Activated naive CD8-positive, alpha-beta T cell (primary cell): ENCODE results near the gene HLA-F.

Experiments
- H3K27ac Mint-ChIP-seq: one replicate; pipeline ENCODE4 v1.8.0; 2021; ENCODE audit warnings: mixed read lengths
- H3K27me3 Mint-ChIP-seq: one replicate; pipeline ENCODE4 v1.8.0; 2021; ENCODE audit warnings: mixed read lengths
- H3K36me3 Mint-ChIP-seq: one replicate; pipeline ENCODE4 v1.8.0; 2021; ENCODE audit warnings: mixed read lengths
- H3K4me1 Mint-ChIP-seq: one replicate; pipeline ENCODE4 v1.8.0; 2021; ENCODE audit warnings: low read depth, mixed read lengths
- H3K4me3 Mint-ChIP-seq: one replicate; pipeline ENCODE4 v1.8.0; 2021; ENCODE audit warnings: mild to moderate bottlenecking, mixed read lengths
- H3K9me3 Mint-ChIP-seq: one replicate; pipeline ENCODE4 v1.8.0; 2021; ENCODE audit warnings: low read depth, mixed read lengths

Gene HLA-F

DNA sequence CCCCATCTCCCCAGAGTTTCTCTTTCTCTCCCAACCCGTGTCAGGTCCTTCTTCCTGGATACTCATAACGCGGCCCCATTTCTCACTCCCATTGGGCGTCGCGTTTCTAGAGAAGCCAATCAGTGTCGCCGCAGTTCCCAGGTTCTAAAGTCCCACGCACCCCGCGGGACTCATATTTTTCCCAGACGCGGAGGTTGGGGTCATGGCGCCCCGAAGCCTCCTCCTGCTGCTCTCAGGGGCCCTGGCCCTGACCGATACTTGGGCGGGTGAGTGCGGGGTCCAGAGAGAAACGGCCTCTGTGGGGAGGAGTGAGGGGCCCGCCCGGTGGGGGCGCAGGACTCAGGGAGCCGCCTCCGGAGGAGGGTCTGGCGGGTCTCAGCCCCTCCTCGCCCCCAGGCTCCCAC lies at the start of gene HLA-F:
Gene HLA-F, plus strand, starts transcription at position 173 of the 404 bp plus-strand sequence. Its CDS starts 30 bp downstream, at position 203.
- H3K36me3 Mint-ChIP-seq: peaks cover 25% of the 10 kb centered on the region

DNA sequence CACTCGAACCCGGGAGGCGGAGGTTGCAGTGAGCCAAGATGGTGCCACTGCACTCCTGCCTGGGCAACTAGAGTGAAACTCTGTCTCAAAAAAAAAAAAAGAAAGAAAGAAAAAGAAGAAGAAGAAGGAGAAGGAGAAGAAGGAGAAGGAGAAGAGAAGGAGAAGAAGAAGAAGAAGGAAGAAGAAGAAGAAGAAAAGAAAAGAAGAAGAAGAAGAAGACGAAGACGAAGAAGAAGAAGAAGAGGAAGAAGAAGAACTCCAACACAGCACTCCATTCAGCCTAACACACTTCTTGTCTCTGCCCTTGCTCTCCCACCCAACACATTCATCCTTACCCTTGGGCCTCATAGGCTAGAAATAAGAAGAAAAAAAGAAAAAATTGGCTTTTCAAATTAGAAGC lies 49.2 kb upstream of the HLA-F start:
- H3K9me3 Mint-ChIP-seq: no peaks in the 10 kb centered on the region
- H3K4me1 Mint-ChIP-seq: peaks cover 2% of the 10 kb centered on the region
- peaks cover 12% of the 10 kb centered on the region for H3K27me3 Mint-ChIP-seq
- no peak overlapping the region for H3K4me3 Mint-ChIP-seq
- no peak overlapping the region for H3K27ac Mint-ChIP-seq
- no peaks in the 10 kb centered on the region for H3K36me3 Mint-ChIP-seq

More for the DNA sequence above, at the start of gene HLA-F:
- H3K4me1 Mint-ChIP-seq: peaks cover 56% of the 10 kb centered on the region
- peak within 1 kb of the TSS; percentile 95 for H3K27ac Mint-ChIP-seq
- no peaks in the 10 kb centered on the region for H3K27me3 Mint-ChIP-seq
- H3K9me3 Mint-ChIP-seq: no peaks in the 10 kb centered on the region
- peak within 1 kb of the TSS; percentile 94 for H3K4me3 Mint-ChIP-seq

DNA sequence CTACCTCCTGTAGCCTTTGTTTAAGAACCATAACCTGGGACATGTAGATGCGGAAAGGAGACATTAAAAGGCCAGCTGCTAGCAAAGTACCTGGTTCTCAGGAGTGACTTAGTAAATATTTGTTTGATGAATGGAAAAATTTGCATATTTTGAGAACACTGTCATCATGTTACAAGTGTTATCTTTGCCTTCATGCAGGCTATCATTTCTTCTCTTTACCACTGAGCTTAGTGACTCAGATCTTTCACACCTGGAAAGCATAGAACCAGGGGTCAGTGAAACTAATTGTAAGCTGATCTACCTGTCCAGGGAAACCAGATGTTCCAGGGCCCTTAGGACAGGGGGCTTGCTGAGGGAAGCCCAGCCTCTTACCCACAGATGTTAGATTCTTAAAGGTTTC lies 47.7 kb upstream of the HLA-F start:
- Mint-ChIP-seq H3K9me3 (no peaks in the 10 kb centered on the region), H3K36me3 (no peaks in the 10 kb centered on the region), H3K4me1 (peaks cover 2% of the 10 kb centered on the region), H3K4me3 (no peak overlapping the region), H3K27me3 (peaks cover 9% of the 10 kb centered on the region), H3K27ac (no peak overlapping the region)

DNA sequence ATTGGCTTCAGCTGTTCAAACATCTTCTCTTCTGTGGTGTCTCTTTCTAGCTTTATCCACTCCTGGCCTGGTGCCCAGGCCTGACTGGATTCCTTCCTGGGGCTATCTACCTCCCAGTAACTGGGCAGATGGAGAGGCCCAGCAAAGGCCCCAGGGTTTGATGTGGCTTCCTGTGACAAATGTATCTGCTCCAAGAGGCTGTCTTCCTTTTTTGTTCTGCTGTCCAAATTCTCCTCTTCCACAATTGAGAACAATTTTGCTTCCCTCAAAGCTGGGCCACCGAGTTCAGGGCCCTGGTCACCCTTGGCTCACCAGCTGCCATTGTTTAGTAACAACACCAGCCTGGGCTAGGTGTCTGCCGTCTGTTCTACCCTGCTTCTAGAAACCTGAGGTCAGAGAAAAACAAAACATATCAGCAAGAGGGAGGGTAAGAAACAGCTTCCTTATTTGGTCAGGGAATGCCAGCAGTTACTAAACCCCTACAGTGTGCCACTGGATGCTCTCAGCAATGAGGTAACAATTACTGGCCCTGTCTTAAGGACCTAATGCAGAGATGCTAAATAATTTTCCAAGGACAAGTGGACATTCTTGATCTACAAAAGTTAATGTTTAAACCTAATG lies 46.1 kb upstream of the HLA-F start:
- Mint-ChIP-seq H3K4me3 (no peak overlapping the region), H3K27me3 (no peaks in the 10 kb centered on the region), H3K4me1 (peaks cover 2% of the 10 kb centered on the region), H3K27ac (no peak overlapping the region), H3K9me3 (no peaks in the 10 kb centered on the region), H3K36me3 (no peaks in the 10 kb centered on the region)

GRCh38 chr6:29678114-29678513 lies 45.1 kb upstream of the HLA-F start:
- no peaks in the 10 kb centered on the region for H3K27me3 Mint-ChIP-seq
- H3K9me3 Mint-ChIP-seq: no peaks in the 10 kb centered on the region
- no peaks in the 10 kb centered on the region for H3K36me3 Mint-ChIP-seq
- H3K27ac Mint-ChIP-seq: no peak overlapping the region
- H3K4me3 Mint-ChIP-seq: no peak overlapping the region
- H3K4me1 Mint-ChIP-seq: peaks cover 2% of the 10 kb centered on the region

GRCh38 chr6:29679962-29680361 lies 43.3 kb upstream of the HLA-F start:
- Mint-ChIP-seq H3K4me1 (peaks cover 2% of the 10 kb centered on the region), H3K27me3 (no peaks in the 10 kb centered on the region), H3K9me3 (no peaks in the 10 kb centered on the region), H3K36me3 (no peaks in the 10 kb centered on the region), H3K4me3 (no peak overlapping the region), H3K27ac (no peak overlapping the region)

GRCh38 chr6:29680416-29680815 lies 42.8 kb upstream of the HLA-F start:
- no peaks in the 10 kb centered on the region for H3K27me3 Mint-ChIP-seq
- H3K27ac Mint-ChIP-seq: no peak overlapping the region
- H3K36me3 Mint-ChIP-seq: no peaks in the 10 kb centered on the region
- H3K9me3 Mint-ChIP-seq: no peaks in the 10 kb centered on the region
- peaks cover 2% of the 10 kb centered on the region for H3K4me1 Mint-ChIP-seq
- no peak overlapping the region for H3K4me3 Mint-ChIP-seq

DNA sequence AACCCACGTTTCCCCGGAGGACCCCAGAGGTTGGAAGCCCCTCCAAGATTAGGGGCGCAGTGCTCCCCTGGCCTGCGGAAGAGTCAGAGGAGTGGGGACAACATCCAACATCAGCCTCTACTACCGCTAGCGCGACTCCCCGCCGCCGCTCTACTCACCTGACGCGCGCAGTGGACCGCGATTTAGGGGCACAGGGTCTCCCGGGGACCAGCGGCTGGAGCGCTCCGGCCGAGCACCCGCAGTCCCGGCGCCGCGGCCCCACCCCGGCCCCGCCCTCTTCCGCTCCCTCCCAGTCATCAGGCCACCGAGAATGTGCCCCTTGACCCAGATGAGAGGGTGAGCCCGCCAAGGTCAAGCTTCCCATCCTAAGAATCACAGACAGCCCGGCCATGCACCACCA lies 42.3 kb upstream of the HLA-F start, which contains the start of gene ZFP57:
Gene ZFP57, minus strand, starts transcription at position 249 of the 400 bp plus-strand sequence. CDS start 4,149 bp downstream, outside the sequence.
- no peak within 1 kb of the TSS for H3K4me3 Mint-ChIP-seq

GRCh38 chr6:29681811-29682210 lies 41.4 kb upstream of the HLA-F start:
- H3K27me3 Mint-ChIP-seq: no peaks in the 10 kb centered on the region
- no peak overlapping the region for H3K4me3 Mint-ChIP-seq
- peaks cover 2% of the 10 kb centered on the region for H3K4me1 Mint-ChIP-seq
- no peaks in the 10 kb centered on the region for H3K36me3 Mint-ChIP-seq
- H3K27ac Mint-ChIP-seq: no peak overlapping the region
- no peaks in the 10 kb centered on the region for H3K9me3 Mint-ChIP-seq

More for the DNA sequence above, 42.3 kb upstream of the HLA-F start, which contains the start of gene ZFP57:
- H3K4me1 Mint-ChIP-seq: peaks cover 2% of the 10 kb centered on the region
- H3K27ac Mint-ChIP-seq: no peak within 1 kb of the TSS
- H3K27me3 Mint-ChIP-seq: no peaks in the 10 kb centered on the region
- no peaks in the 10 kb centered on the region for H3K9me3 Mint-ChIP-seq
- H3K36me3 Mint-ChIP-seq: no peaks in the 10 kb centered on the region

DNA sequence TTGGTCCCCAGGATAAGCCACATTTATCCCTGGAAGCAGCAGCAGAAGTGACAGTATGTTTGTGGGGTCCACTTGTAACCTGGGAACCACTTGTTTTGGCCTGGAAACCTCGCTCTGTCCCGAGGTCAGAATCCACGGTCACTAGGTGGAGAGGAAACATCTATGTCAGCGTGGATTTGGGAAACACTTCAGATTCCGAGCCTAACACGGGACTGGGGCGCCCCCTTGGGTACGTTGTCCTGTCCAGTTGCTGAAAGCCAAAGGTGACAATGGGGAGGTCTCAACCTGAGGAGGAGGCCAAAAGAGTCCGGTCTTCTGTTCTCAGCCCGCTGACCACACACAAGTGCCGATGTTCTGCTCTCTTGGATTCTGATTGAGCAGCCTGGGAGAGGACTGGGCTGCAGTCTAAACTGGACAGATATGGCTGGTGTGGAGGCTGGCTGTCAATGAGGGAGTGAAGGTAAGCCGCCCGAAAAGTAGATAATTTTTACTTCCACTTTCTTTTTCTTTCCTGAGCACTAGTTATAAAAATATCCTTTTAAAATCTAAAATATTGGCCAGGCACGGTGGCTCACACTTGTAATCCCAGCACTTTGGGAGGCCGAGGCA lies 37.4 kb upstream of the HLA-F start:
- Mint-ChIP-seq H3K4me3 (no peak overlapping the region), H3K4me1 (no peaks in the 10 kb centered on the region), H3K9me3 (no peaks in the 10 kb centered on the region)

GRCh38 chr6:29694637-29695036 lies 28.6 kb upstream of the HLA-F start:
- peaks cover 8% of the 10 kb centered on the region for H3K9me3 Mint-ChIP-seq
- H3K27ac Mint-ChIP-seq: no peak overlapping the region
- H3K4me3 Mint-ChIP-seq: no peak overlapping the region
- no peaks in the 10 kb centered on the region for H3K4me1 Mint-ChIP-seq
- H3K36me3 Mint-ChIP-seq: peaks cover 7% of the 10 kb centered on the region
- H3K27me3 Mint-ChIP-seq: peaks cover 1% of the 10 kb centered on the region

More for the DNA sequence above, 37.4 kb upstream of the HLA-F start:
- Mint-ChIP-seq H3K27ac (no peak overlapping the region), H3K36me3 (no peaks in the 10 kb centered on the region), H3K27me3 (no peaks in the 10 kb centered on the region)

DNA sequence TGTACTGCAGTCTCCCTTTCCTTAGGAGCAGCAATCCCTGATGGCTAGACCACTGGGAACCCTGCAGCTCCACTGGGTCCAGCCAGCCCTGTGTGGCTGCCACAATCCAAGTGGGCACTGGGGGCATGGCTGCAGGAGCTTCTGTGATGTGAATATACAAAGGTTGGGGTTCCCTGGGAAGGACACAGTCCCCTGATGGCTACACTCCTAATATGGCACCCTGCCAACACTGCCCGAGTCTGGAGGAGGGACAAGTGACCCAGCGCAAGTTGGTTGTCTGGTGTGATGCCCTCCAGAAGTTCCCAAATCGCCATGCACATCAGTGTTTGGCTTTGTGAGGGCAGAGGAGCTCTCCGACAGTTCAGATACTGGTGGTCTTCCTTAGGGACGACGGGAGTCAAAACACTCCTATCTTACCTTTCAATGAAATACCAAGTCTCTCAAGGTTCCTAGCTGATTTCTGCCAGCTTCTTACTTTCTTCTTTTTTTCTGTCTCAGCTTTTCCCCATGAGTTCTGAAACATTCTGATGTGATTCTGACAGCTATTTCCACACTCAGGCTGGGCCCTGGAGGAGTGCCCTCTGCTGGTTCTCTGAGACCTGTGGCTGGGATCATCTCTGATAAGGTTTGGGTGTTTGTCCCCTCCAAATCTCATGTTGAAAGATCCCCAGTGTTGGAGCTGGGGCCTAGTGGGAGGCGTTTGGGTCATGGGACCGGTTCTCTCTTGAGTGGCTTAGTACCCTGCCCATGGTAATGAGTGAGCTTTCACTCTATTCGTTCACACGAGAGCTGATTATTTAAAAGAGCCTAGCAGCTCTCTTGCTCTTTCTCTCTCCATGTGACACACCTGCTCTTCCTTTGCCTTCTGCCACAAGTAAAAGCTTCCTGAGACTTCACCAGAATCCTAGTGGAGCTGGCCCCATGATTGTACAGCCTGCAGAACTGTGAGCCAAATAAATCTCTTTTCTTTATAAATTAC lies 26.8 kb upstream of the HLA-F start:
- Mint-ChIP-seq H3K9me3 (peaks cover 8% of the 10 kb centered on the region), H3K4me3 (no peak overlapping the region), H3K27me3 (peaks cover 6% of the 10 kb centered on the region), H3K27ac (no peak overlapping the region), H3K36me3 (peaks cover 7% of the 10 kb centered on the region), H3K4me1 (no peaks in the 10 kb centered on the region)

DNA sequence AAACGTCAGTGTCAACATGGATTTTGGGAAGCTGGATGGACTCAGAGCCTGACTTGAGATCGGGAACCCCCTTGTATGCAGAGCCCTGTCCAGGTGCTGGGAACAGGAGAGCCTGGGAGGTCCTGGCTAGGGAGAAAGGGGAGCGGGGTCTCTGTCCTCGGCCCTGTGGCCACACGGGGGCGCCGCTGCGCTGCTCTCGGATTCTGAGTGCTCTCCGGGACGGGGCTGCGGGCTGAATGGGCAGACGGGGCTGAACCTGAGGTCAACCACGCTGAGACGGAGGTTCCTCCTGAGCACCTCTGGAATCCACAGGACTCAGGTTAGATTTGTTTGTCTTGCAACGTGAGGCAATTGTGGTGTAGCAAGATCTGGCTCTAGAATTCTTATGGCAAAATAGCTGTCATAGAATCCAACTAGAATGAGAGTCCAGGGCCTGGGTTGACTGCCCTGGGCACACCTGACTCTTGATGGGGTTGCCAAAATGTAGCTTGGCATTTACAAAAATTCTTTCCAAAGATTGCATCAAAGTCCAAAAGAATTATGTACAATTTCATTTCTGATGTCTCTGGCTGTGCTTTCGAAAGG lies 20.6 kb upstream of the HLA-F start:
- Mint-ChIP-seq H3K27ac (no peak overlapping the region), H3K9me3 (no peaks in the 10 kb centered on the region), H3K4me3 (no peak overlapping the region), H3K27me3 (peaks cover 4% of the 10 kb centered on the region), H3K4me1 (peaks cover 25% of the 10 kb centered on the region), H3K36me3 (no peaks in the 10 kb centered on the region)

DNA sequence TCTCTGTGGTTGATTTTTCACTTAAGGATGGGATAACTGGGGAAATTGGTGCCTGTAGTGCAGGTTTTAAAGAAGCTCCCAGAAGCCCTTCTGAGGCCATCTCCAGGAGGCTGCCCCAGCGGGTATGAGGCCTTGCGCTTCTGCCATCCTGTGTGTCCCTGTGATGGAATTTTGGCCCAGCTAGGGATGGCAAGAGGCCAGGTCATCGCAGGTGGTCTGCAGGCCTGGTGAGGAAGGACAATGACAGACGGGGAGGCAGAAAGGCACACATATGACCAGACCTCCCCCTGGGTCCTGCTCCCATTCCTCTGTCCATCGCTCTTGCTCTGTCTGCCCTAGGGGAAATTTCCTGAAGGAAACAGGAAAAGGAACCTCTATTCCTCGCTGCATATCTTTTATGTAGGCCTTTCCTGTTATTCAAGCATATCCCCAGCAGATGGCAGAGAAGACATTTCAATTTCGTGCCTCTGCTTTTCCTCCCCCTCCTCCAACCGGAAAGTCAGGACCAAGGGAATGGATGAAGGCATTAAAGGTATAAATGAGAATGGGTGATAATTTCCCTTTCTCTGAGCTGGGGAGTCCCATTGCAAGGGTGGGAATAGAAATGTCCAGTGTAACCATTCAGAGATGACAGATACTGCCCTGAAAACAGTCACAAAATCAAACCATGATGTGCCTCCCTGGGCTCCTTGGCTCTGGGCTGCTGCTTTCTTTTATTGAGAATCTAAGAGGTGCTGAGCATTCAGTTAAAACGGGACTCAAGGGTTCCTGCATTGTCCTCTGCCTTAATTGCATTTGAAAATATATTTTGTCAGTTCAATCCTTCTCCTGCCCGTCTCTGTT lies 17.6 kb upstream of the HLA-F start:
- Mint-ChIP-seq H3K4me1 (peaks cover 54% of the 10 kb centered on the region), H3K27me3 (peaks cover 3% of the 10 kb centered on the region), H3K36me3 (no peaks in the 10 kb centered on the region), H3K27ac (no peak overlapping the region), H3K4me3 (no peak overlapping the region), H3K9me3 (no peaks in the 10 kb centered on the region)
